ENCODE data around the gene FCMR.

Gene FCMR

DNA sequence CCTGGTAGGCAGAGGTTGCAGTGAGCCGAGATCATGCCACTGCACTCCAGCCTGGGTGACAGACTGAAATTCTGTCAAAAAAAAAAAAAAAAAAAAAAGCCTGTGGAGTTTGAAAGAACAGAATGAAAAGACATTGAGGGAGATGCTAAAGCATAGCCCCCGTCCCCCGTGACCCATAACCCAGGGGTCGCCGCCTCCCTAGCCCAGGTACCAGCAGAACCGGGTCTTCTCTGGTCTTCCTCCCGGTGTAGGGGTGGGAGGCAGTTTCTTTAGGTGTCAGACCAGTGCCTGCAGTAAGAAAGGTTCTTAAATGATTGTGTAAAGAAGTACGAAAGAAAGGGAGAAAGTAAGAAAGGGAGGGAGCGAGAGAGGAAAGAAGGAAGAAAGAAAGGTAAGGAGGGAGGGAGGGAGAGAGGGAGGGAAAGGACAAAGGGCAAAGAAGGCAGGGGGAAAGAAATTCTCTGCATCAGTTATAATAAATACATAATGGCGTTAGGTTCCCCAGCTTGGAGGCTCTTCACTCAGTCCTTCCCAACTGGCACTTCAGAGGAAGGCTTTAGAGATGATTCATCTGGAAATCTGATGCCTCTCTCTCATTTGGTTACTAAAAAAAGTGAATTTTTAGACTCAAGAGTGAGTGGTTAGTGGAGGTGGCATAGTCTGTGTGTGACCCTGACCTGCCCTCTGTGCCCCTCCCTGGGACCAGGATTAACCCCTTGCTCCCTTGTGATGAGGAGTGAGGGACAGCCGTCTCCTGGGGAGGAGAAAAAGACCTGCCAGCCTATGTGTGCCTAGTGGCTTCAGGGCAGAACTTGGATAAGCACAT lies 23.4 kb downstream of the FCMR start:
- no peaks in the 10 kb centered on the region for H3K4me1 ChIP-seq (ENCODE audit: insufficient read depth, low read length)
- no peaks in the 10 kb centered on the region for H3K9me3 ChIP-seq (ENCODE audit: low read length)
- H3K36me3 ChIP-seq (ENCODE audit: insufficient read depth, low read length): no peaks in the 10 kb centered on the region
- peaks cover 3% of the 10 kb centered on the region for H3K27me3 ChIP-seq (ENCODE audit: insufficient read depth, low read length)
- no peak overlapping the region for H2AFZ ChIP-seq (ENCODE audit: low read depth, low read length)
- H3K4me3 ChIP-seq (ENCODE audit: low read length): no peak overlapping the region

- no peak within 1 kb of the TSS for H2AFZ ChIP-seq (ENCODE audit: low read depth, low read length)
- peaks cover 3% of the 10 kb centered on the region for H3K27me3 ChIP-seq (ENCODE audit: insufficient read depth, low read length)
- no peak within 1 kb of the TSS for H3K4me3 ChIP-seq (ENCODE audit: low read length)
- no peaks in the 10 kb centered on the region for H3K9me3 ChIP-seq (ENCODE audit: low read length)
- H3K36me3 ChIP-seq (ENCODE audit: insufficient read depth, low read length): no peaks in the 10 kb centered on the region
- no peaks in the 10 kb centered on the region for H3K4me1 ChIP-seq (ENCODE audit: insufficient read depth, low read length)
These were observed 24.6 kb downstream of the FCMR start, which contains the start of gene IL24 for GRCh38 chr1:206897175-206897574. IL24 (plus strand) TSS chr1:206897443; CDS start chr1:206897833, 390 bp downstream.

DNA sequence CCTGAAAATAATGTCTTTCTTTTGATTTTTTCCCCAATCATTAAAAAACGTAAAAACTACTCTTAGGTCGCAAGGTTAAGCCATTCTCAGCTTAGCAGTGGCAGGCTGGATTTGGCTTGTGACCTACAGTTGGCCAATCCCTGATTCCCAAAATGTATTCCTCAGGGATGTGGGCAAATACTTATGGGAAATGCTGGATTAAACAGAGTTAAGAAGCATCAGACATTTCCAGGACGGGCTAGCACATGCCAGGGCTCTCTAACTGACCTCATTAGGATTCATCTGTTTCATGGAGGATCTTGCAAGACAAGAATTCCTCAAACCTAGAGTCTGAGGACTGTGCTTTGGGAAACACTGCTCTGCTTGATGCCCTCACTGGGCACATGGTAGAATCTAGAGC lies 25.5 kb downstream of the FCMR start:
- H3K4me1 ChIP-seq (ENCODE audit: insufficient read depth, low read length): no peaks in the 10 kb centered on the region
- peaks cover 3% of the 10 kb centered on the region for H3K27me3 ChIP-seq (ENCODE audit: insufficient read depth, low read length)
- H3K9me3 ChIP-seq (ENCODE audit: low read length): no peaks in the 10 kb centered on the region
- H2AFZ ChIP-seq (ENCODE audit: low read depth, low read length): no peak overlapping the region
- no peak overlapping the region for H3K4me3 ChIP-seq (ENCODE audit: low read length)
- no peaks in the 10 kb centered on the region for H3K36me3 ChIP-seq (ENCODE audit: insufficient read depth, low read length)

GRCh38 chr1:206895837-206896242 lies 25.9 kb downstream of the FCMR start:
- H3K4me3 ChIP-seq (ENCODE audit: low read length): no peak overlapping the region
- peaks cover 3% of the 10 kb centered on the region for H3K27me3 ChIP-seq (ENCODE audit: insufficient read depth, low read length)
- H3K9me3 ChIP-seq (ENCODE audit: low read length): no peaks in the 10 kb centered on the region
- no peak overlapping the region for H2AFZ ChIP-seq (ENCODE audit: low read depth, low read length)
- H3K36me3 ChIP-seq (ENCODE audit: insufficient read depth, low read length): no peaks in the 10 kb centered on the region
- no peaks in the 10 kb centered on the region for H3K4me1 ChIP-seq (ENCODE audit: insufficient read depth, low read length)

GRCh38 chr1:206895325-206895724 lies 26.4 kb downstream of the FCMR start:
- Histone ChIP-seq H3K4me1 (ENCODE audit: insufficient read depth, low read length) (no peaks in the 10 kb centered on the region), H3K36me3 (ENCODE audit: insufficient read depth, low read length) (no peaks in the 10 kb centered on the region), H3K27me3 (ENCODE audit: insufficient read depth, low read length) (peaks cover 3% of the 10 kb centered on the region)

GRCh38 chr1:206893380-206893779 lies 28.4 kb downstream of the FCMR start:
- Histone ChIP-seq H3K4me3 (ENCODE audit: low read length) (no peak overlapping the region), H3K9me3 (ENCODE audit: low read length) (no peaks in the 10 kb centered on the region), H3K36me3 (ENCODE audit: insufficient read depth, low read length) (no peaks in the 10 kb centered on the region), H2AFZ (ENCODE audit: low read depth, low read length) (no peak overlapping the region), H3K27me3 (ENCODE audit: insufficient read depth, low read length) (peaks cover 11% of the 10 kb centered on the region), H3K4me1 (ENCODE audit: insufficient read depth, low read length) (no peaks in the 10 kb centered on the region)

More at GRCh38 chr1:206895325-206895724, 26.4 kb downstream of the FCMR start:
- H3K4me3 ChIP-seq (ENCODE audit: low read length): no peak overlapping the region
- H2AFZ ChIP-seq (ENCODE audit: low read depth, low read length): no peak overlapping the region
- no peaks in the 10 kb centered on the region for H3K9me3 ChIP-seq (ENCODE audit: low read length)

GRCh38 chr1:206892351-206892984 lies 29.3 kb downstream of the FCMR start:
- Histone ChIP-seq H3K9me3 (ENCODE audit: low read length) (no peaks in the 10 kb centered on the region), H3K4me1 (ENCODE audit: insufficient read depth, low read length) (no peaks in the 10 kb centered on the region), H3K27me3 (ENCODE audit: insufficient read depth, low read length) (peaks cover 11% of the 10 kb centered on the region), H3K4me3 (ENCODE audit: low read length) (no peak overlapping the region), H2AFZ (ENCODE audit: low read depth, low read length) (no peak overlapping the region), H3K36me3 (ENCODE audit: insufficient read depth, low read length) (no peaks in the 10 kb centered on the region)

GRCh38 chr1:206891412-206891811 lies 30.3 kb downstream of the FCMR start:
- Histone ChIP-seq H3K27me3 (ENCODE audit: insufficient read depth, low read length) (peaks cover 13% of the 10 kb centered on the region), H3K36me3 (ENCODE audit: insufficient read depth, low read length) (no peaks in the 10 kb centered on the region), H3K4me3 (ENCODE audit: low read length) (no peak overlapping the region), H3K4me1 (ENCODE audit: insufficient read depth, low read length) (no peaks in the 10 kb centered on the region), H2AFZ (ENCODE audit: low read depth, low read length) (no peak overlapping the region), H3K9me3 (ENCODE audit: low read length) (no peaks in the 10 kb centered on the region)

- H2AFZ ChIP-seq (ENCODE audit: low read depth, low read length): no peak overlapping the region
- no peaks in the 10 kb centered on the region for H3K4me1 ChIP-seq (ENCODE audit: insufficient read depth, low read length)
- no peaks in the 10 kb centered on the region for H3K36me3 ChIP-seq (ENCODE audit: insufficient read depth, low read length)
- peaks cover 13% of the 10 kb centered on the region for H3K27me3 ChIP-seq (ENCODE audit: insufficient read depth, low read length)
- H3K9me3 ChIP-seq (ENCODE audit: low read length): no peaks in the 10 kb centered on the region
- H3K4me3 ChIP-seq (ENCODE audit: low read length): no peak overlapping the region
These were observed 31.3 kb downstream of the FCMR start for GRCh38 chr1:206890125-206891060.

- H2AFZ ChIP-seq (ENCODE audit: low read depth, low read length): no peak overlapping the region
- peaks cover 9% of the 10 kb centered on the region for H3K27me3 ChIP-seq (ENCODE audit: insufficient read depth, low read length)
- no peaks in the 10 kb centered on the region for H3K4me1 ChIP-seq (ENCODE audit: insufficient read depth, low read length)
- no peak overlapping the region for H3K4me3 ChIP-seq (ENCODE audit: low read length)
- no peaks in the 10 kb centered on the region for H3K36me3 ChIP-seq (ENCODE audit: insufficient read depth, low read length)
- H3K9me3 ChIP-seq (ENCODE audit: low read length): no peaks in the 10 kb centered on the region
These were observed 34.0 kb downstream of the FCMR start for GRCh38 chr1:206887701-206888100.

DNA sequence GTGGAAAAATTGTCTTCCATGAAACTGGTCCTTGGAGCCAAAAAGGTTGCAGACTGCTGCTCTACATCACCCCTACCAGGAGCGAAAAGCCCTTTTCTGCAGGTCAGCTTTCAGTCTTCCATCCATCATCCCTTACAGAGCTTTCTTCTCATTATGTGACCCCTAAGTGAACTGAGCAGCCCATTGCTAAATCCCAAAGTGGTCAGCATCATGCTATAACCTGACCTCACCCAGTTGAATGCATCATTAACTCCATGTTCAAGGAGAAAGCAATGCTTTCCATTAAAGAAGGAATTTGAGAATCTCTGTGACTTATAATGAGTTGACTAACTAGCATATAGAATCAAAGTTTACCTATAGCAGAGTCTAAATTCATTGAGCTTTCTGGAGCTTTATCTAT lies 34.9 kb downstream of the FCMR start:
- no peak overlapping the region for H2AFZ ChIP-seq (ENCODE audit: low read depth, low read length)
- no peaks in the 10 kb centered on the region for H3K4me1 ChIP-seq (ENCODE audit: insufficient read depth, low read length)
- no peaks in the 10 kb centered on the region for H3K36me3 ChIP-seq (ENCODE audit: insufficient read depth, low read length)
- H3K9me3 ChIP-seq (ENCODE audit: low read length): no peaks in the 10 kb centered on the region
- H3K4me3 ChIP-seq (ENCODE audit: low read length): no peak overlapping the region
- peaks cover 9% of the 10 kb centered on the region for H3K27me3 ChIP-seq (ENCODE audit: insufficient read depth, low read length)

DNA sequence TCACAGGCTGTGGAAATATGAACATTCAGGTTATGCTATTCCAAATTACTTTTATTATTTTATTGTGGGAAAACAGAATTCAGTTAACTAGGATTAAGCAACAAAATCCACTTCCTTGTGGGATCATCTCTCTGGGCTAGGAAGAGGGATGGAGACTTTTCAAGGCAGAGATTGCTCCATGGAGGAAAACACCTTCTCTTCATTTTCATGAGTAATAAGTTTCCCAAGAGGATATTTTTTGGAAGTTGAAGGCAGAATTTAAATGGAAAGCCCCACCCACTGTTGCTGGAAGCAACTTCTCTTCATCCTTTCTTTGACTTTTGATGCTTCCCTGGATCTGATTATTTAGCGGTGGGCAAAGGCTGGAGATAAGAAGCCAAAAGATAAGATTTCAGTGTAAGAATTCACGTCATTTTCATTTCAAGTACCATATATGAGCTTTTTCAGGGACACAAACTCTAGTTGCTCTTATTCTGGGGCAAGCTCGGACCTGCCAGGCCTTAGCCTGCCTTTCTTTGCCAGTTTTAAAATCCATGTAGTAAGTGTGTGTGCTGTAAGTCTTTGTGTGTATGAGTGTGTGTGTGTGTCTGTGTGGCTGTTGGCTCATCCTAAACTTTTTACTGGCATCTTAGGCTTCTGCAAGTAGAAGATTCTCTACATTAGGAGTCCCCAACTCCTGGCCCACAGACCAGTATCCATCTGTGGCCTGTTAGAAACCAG lies 36.2 kb downstream of the FCMR start:
- Histone ChIP-seq H3K36me3 (ENCODE audit: insufficient read depth, low read length) (no peaks in the 10 kb centered on the region), H3K4me1 (ENCODE audit: insufficient read depth, low read length) (no peaks in the 10 kb centered on the region), H3K4me3 (ENCODE audit: low read length) (no peak overlapping the region), H2AFZ (ENCODE audit: low read depth, low read length) (no peak overlapping the region), H3K27me3 (ENCODE audit: insufficient read depth, low read length) (peaks cover 9% of the 10 kb centered on the region), H3K9me3 (ENCODE audit: low read length) (no peaks in the 10 kb centered on the region)

Data from neuron (in vitro differentiated cells).